Loucy (cell line): Measurements from ENCODE around the gene SLC8A2.

Experiments used
- H2AFZ ChIP-seq: fragments of 200-600 bp; sonication (generic); 2 replicates; pipeline ENCODE4 v1.6.0; 2016; ENCODE audit warnings: antibody characterized with exemption, mild to moderate bottlenecking, low read length, moderate library complexity
- H3F3A ChIP-seq: fragments of 200-600 bp; 2 replicates; pipeline ENCODE4 v1.6.0; 2016; ENCODE audit warnings: antibody characterized with exemption, low read depth, mild to moderate bottlenecking
- H3K27me3 ChIP-seq: fragments of 200-600 bp; sonication (generic); 2 replicates; pipeline ENCODE4 v1.6.1; 2014; ENCODE audit warnings: low read length, mild to moderate bottlenecking; ENCODE audit not compliant: insufficient read depth, poor library complexity, severe bottlenecking
- H3K36me3 ChIP-seq: fragments of 200-600 bp; sonication (generic); 2 replicates; pipeline ENCODE4 v1.6.1; 2016; ENCODE audit warnings: low read length; ENCODE audit not compliant: insufficient read depth
- H3K4me1 ChIP-seq: fragments of 200-600 bp; sonication (generic); 2 replicates; pipeline ENCODE4 v1.5.1; 2014; ENCODE audit warnings: low read length, mild to moderate bottlenecking; ENCODE audit not compliant: insufficient read depth, poor library complexity, severe bottlenecking
- H3K4me2 ChIP-seq: fragments of 200-600 bp; sonication (generic); 2 replicates; pipeline ENCODE4 v1.6.0; 2014; ENCODE audit warnings: antibody characterized with exemption, low read length, low read depth, mild to moderate bottlenecking; ENCODE audit not compliant: poor library complexity, severe bottlenecking
- H3K4me3 ChIP-seq: fragments of 200-600 bp; sonication (generic); 2 replicates; pipeline ENCODE4 v1.5.1; 2014; ENCODE audit warnings: low read length, mild to moderate bottlenecking, mixed read lengths; ENCODE audit not compliant: poor library complexity, severe bottlenecking
- H3K79me2 ChIP-seq: fragments of 200-600 bp; sonication (generic); 2 replicates; pipeline ENCODE4 v1.6.1; 2014; ENCODE audit warnings: low read length; ENCODE audit not compliant: insufficient read depth
- H3K9ac ChIP-seq: fragments of 200-600 bp; sonication (generic); 2 replicates; pipeline ENCODE4 v1.6.0; 2014; ENCODE audit warnings: mild to moderate bottlenecking, low read depth, low read length, moderate library complexity; ENCODE audit not compliant: poor library complexity, severe bottlenecking
- H3K9me2 ChIP-seq: fragments of 200-600 bp; sonication (generic); replicated peaks from 2 replicates; pipeline ENCODE4 v1.6.1; 2016; ENCODE audit warnings: low read depth, low read length, mixed read lengths
- H3K9me3 ChIP-seq: fragments of 200-600 bp; sonication (generic); 2 replicates; pipeline ENCODE4 v1.6.1; 2014; ENCODE audit warnings: mild to moderate bottlenecking, antibody characterized with exemption, low read length, low read depth; ENCODE audit not compliant: insufficient read depth
- H4K20me1 ChIP-seq: fragments of 200-600 bp; sonication (generic); 2 replicates; pipeline ENCODE4 v1.6.0; 2014; ENCODE audit warnings: antibody characterized with exemption, low read length, mild to moderate bottlenecking; ENCODE audit not compliant: insufficient read depth, poor library complexity, severe bottlenecking
- EZH2phosphoT487 ChIP-seq: fragments of 200-600 bp; IDR thresholded peaks from 2 replicates; pipeline ENCODE4 v1.6.1; 2018; ENCODE audit warnings: antibody characterized with exemption, mild to moderate bottlenecking, moderate library complexity, borderline replicate concordance
- TF ChIP-seq, protein P1 (sequence below): fragments of 200-600 bp; sonication (generic); conservative IDR thresholded peaks from 2 replicates; pipeline ENCODE4 v1.5.1; 2014; ENCODE audit warnings: mild to moderate bottlenecking, antibody characterized with exemption, low read length

The SLC8A2 gene

DNA sequence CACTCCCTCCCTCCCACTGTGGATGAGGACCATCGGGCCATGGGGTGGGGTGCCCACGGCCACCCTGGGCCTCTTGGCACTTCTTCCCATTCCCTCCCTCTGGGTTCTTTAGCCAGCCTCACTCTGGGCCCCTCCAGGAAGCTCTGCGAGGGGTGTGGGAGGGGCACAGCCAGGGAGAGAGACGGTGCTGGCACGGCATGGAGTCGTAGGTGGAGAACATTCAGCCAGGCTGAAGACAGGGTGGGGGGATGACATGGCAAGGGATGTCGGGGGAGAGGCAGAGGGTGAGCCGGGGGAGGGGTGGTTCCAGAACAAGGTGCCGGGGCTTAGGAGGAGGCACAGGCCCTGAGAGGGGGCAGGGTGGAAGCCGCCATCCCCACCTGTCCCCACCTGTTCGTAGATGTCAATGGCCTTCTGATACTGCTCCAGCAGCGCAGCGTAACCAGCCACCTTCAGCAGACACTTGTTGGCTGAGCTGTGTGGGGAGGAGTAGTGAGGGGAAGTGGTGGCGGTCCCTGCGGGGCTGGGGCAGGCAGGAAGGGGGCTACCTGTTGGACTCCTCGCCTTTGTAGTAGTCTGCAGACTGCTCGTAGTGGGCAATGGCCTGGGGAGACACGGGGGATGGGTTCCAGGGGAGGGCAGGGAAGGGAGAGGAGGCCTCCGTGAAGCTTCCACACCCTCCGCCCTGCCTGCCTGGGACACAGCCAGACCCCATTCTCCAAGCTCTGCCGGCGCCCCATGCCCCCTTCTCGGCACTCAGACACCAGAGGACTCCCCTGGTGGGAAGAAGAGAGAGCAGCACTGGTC is 21.1 kb upstream of the SLC8A2 start:
- Histone ChIP-seq H2AFZ (no peak overlapping the region), H3K36me3 (peaks cover 37% of the 10 kb centered on the region; the same call in 1 of the 2 replicates), H3F3A (no peaks in the 10 kb centered on the region), H3K79me2 (no peaks in the 10 kb centered on the region), H3K4me1 (no peaks in the 10 kb centered on the region), H3K9ac (no peak overlapping the region), H3K4me3 (no peak overlapping the region), H3K9me2 (no peaks in the 10 kb centered on the region), H3K27me3 (no peaks in the 10 kb centered on the region), H4K20me1 (no peaks in the 10 kb centered on the region), H3K4me2 (no peak overlapping the region), H3K9me3 (no peaks in the 10 kb centered on the region)
- no peak for TF ChIP-seq EZH2phosphoT487
- TF ChIP-seq, protein P1, sequence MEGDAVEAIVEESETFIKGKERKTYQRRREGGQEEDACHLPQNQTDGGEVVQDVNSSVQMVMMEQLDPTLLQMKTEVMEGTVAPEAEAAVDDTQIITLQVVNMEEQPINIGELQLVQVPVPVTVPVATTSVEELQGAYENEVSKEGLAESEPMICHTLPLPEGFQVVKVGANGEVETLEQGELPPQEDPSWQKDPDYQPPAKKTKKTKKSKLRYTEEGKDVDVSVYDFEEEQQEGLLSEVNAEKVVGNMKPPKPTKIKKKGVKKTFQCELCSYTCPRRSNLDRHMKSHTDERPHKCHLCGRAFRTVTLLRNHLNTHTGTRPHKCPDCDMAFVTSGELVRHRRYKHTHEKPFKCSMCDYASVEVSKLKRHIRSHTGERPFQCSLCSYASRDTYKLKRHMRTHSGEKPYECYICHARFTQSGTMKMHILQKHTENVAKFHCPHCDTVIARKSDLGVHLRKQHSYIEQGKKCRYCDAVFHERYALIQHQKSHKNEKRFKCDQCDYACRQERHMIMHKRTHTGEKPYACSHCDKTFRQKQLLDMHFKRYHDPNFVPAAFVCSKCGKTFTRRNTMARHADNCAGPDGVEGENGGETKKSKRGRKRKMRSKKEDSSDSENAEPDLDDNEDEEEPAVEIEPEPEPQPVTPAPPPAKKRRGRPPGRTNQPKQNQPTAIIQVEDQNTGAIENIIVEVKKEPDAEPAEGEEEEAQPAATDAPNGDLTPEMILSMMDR = no peak

DNA sequence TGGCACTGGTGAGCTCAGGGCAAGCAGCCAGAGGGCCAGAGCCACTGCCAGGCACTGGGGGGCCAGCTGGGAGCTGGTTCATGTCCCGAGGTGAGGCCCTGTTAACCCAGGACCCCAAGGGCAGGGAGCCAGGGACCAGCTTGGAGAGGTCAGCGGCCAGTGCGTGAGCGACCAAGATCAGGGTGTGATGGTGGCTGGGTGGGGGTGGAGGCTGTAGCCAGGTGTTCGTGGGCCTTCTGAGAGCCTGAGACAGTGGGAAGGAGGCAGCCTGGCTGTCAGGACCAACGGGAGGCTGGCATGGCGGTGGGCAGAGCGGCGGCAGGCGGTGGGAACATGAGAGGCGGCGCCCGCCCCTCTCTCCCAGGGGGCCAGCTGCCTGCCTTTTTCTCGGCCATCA is 20.4 kb upstream of the SLC8A2 start:
- no peak for TF ChIP-seq EZH2phosphoT487
- TF ChIP-seq, protein P1 = no peak
- no peak overlapping the region for H3K4me3 ChIP-seq
- H3F3A ChIP-seq = no peaks in the 10 kb centered on the region
- no peak overlapping the region for H3K4me2 ChIP-seq
- no peak overlapping the region for H2AFZ ChIP-seq
- H4K20me1 ChIP-seq = no peaks in the 10 kb centered on the region
- no peaks in the 10 kb centered on the region for H3K27me3 ChIP-seq
- H3K9me2 ChIP-seq = no peaks in the 10 kb centered on the region
- H3K4me1 ChIP-seq = peaks cover 4% of the 10 kb centered on the region
- H3K9ac ChIP-seq = no peak overlapping the region
- H3K79me2 ChIP-seq = no peaks in the 10 kb centered on the region
- H3K9me3 ChIP-seq = no peaks in the 10 kb centered on the region
- H3K36me3 ChIP-seq = peaks cover 33% of the 10 kb centered on the region; the same call in 1 of the 2 replicates

DNA sequence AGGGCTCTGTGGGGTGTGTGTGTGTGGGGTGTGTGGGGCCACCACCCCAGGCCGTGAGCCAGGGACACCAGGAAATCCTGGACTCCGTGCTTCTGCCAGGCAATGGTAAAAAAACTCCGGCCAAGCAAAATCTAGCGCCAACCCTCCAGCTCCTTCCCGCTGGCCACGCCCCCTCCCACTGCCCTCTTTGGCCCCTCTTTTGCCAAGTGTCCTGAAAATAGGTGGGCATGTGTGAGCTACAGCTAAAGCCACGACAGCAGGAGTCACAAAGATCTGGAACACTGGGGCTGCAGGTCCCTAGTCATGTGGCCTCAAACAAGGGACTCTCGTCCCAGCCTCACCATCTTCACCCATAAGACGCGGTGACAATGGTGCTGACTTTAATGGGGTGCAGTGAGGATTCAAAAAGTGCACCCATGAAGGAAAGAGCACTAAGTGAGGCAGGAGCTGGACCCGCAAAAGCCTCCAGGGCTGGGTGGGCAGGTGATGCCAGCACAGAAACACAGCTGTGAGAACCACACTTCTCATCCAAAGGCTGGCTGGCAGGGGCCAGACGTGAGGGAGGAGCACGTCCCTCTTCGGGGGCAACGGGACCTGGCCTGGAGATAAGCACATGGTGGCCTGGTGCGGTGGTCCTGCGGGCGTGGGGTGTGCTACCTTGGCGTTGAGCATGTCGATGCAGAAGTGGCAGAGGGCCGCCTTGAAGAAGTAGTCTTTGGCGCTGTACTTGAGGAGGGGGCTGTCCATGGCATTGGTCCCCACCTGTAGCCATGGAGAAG is 19.9 kb upstream of the SLC8A2 start:
- no peaks in the 10 kb centered on the region for H3K9me3 ChIP-seq
- no peaks in the 10 kb centered on the region for H3K79me2 ChIP-seq
- H3K4me1 ChIP-seq = peaks cover 8% of the 10 kb centered on the region
- no peaks in the 10 kb centered on the region for H4K20me1 ChIP-seq
- H3K36me3 ChIP-seq = peaks cover 27% of the 10 kb centered on the region; the same call in 1 of the 2 replicates
- no peak overlapping the region for H2AFZ ChIP-seq
- H3F3A ChIP-seq = no peaks in the 10 kb centered on the region
- no peaks in the 10 kb centered on the region for H3K27me3 ChIP-seq
- no peak overlapping the region for H3K4me2 ChIP-seq
- H3K4me3 ChIP-seq = no peak overlapping the region
- H3K9ac ChIP-seq = no peak overlapping the region
- H3K9me2 ChIP-seq = no peaks in the 10 kb centered on the region
- TF ChIP-seq EZH2phosphoT487 = no peak
- TF ChIP-seq, protein P1 = no peak
